GM23338 (cell line): ENCODE data around the gene IL36B. TPM values are rescaled to one million over a fixed set of nuclear protein-coding genes. Genes with fewer than 3 reads are reported as not detected.

Experiments
- ATAC-seq: fragments of 200-7000 bp; cut with Tn5 transposase; 3 replicates; pipeline ENCODE4 v1.9.1; 2020
- DNase-seq: peaks from one replicate; pipeline ENCODE4 v3.0.0-alpha.2; 2015; ENCODE audit warnings: low spot score
- H2AFZ ChIP-seq: fragments of 200-600 bp; sonication (generic); 2 replicates; pipeline ENCODE4 v1.8.0; 2016; ENCODE audit warnings: antibody characterized with exemption, mild to moderate bottlenecking, moderate library complexity
- H3F3A ChIP-seq: fragments of 200-600 bp; sonication (generic); replicated peaks from 2 replicates; pipeline ENCODE4 v1.8.0; 2017; ENCODE audit warnings: antibody characterized with exemption, mixed run types, low read depth
- H3K27ac ChIP-seq: fragments of 200-600 bp; sonication (generic); 2 replicates; pipeline ENCODE4 v1.6.1; 2016; ENCODE audit warnings: low read depth
- H3K27me3 ChIP-seq: fragments of 200-600 bp; sonication (generic); 2 replicates; pipeline ENCODE4 v1.8.0; 2016; ENCODE audit warnings: mild to moderate bottlenecking, mixed run types, moderate library complexity; ENCODE audit not compliant: insufficient read depth
- H3K36me3 ChIP-seq: fragments of 200-600 bp; sonication (generic); 2 replicates; pipeline ENCODE4 v1.8.0; 2016; ENCODE audit warnings: mild to moderate bottlenecking; ENCODE audit not compliant: insufficient read depth
- H3K4me1 ChIP-seq: fragments of 200-600 bp; sonication (generic); 2 replicates; pipeline ENCODE4 v1.8.0; 2016; ENCODE audit warnings: mild to moderate bottlenecking, moderate library complexity; ENCODE audit not compliant: insufficient read depth
- H3K4me2 ChIP-seq: fragments of 200-600 bp; sonication (generic); 2 replicates; pipeline ENCODE4 v1.7.1; 2017; ENCODE audit warnings: mixed run types
- H3K4me3 ChIP-seq: fragments of 200-600 bp; sonication (generic); 2 replicates; pipeline ENCODE4 v1.6.1; 2016; ENCODE audit warnings: mixed run types
- H3K79me2 ChIP-seq: fragments of 200-600 bp; sonication (generic); replicated peaks from 2 replicates; pipeline ENCODE4 v1.8.0; 2017; ENCODE audit warnings: mild to moderate bottlenecking; ENCODE audit not compliant: insufficient read depth
- H3K9me2 ChIP-seq: fragments of 200-600 bp; sonication (generic); 2 replicates; pipeline ENCODE4 v1.8.0; 2017; ENCODE audit not compliant: insufficient read depth
- H4K20me1 ChIP-seq: fragments of 200-600 bp; sonication (generic); replicated peaks from 2 replicates; pipeline ENCODE4 v1.8.0; 2017; ENCODE audit warnings: mild to moderate bottlenecking; ENCODE audit not compliant: insufficient read depth
- H3K27ac Mint-ChIP-seq: 2 replicates; pipeline ENCODE4 v1.8.0; 2020; ENCODE audit warnings: inconsistent platforms, mild to moderate bottlenecking, moderate library complexity, mixed read lengths
- H3K27me3 Mint-ChIP-seq: 3 replicates; pipeline ENCODE4 v1.8.0; 2022; ENCODE audit warnings: low read depth, mild to moderate bottlenecking, moderate library complexity, mixed read lengths, inconsistent platforms; ENCODE audit not compliant: insufficient read depth, poor library complexity
- H3K36me3 Mint-ChIP-seq: 3 replicates; pipeline ENCODE4 v1.8.0; 2021; ENCODE audit warnings: low read depth, mild to moderate bottlenecking, inconsistent platforms, moderate library complexity, mixed read lengths
- H3K4me1 Mint-ChIP-seq: 3 replicates; pipeline ENCODE4 v1.8.0; 2020; ENCODE audit warnings: mild to moderate bottlenecking, inconsistent platforms, mixed read lengths
- H3K4me3 Mint-ChIP-seq: 3 replicates; pipeline ENCODE4 v1.8.0; 2021; ENCODE audit warnings: moderate library complexity, mild to moderate bottlenecking, inconsistent platforms, mixed read lengths
- H3K9me3 Mint-ChIP-seq: 3 replicates; pipeline ENCODE4 v1.8.0; 2020; ENCODE audit warnings: moderate library complexity, mild to moderate bottlenecking, inconsistent platforms, mixed read lengths
- CREB1 ChIP-seq: fragments of 250-450 bp; sonication (Bioruptor Pico); IDR thresholded peaks from 2 replicates; pipeline ENCODE4 v1.5.0; 2020; ENCODE audit warnings: low read depth, mild to moderate bottlenecking, moderate library complexity
- CTCF ChIP-seq, 2 experiments: fragments of 200-600 bp in 1 of 2; sonication (generic) in 1 of 2; conservative IDR thresholded peaks; 2 replicates each; pipeline versions ENCODE4 v1.5.1 to v1.6.1; 2016 to 2017; ENCODE audit warnings: antibody characterized with exemption in 2 of 2, low read depth in 2 of 2, mild to moderate bottlenecking in 2 of 2, moderate library complexity in 1 of 2
- EZH2 ChIP-seq: fragments of 200-600 bp; sonication (generic); IDR thresholded peaks from one replicate; pipeline ENCODE4 v1.8.0; 2017; ENCODE audit warnings: antibody characterized with exemption, mild to moderate bottlenecking, low read depth; ENCODE audit not compliant: unreplicated experiment
- JUNB ChIP-seq: IDR thresholded peaks from one replicate; pipeline ENCODE4 v1.6.1; 2016; ENCODE audit warnings: antibody characterized with exemption; ENCODE audit not compliant: unreplicated experiment
- NANOG ChIP-seq: IDR thresholded peaks from 2 replicates; pipeline ENCODE4 v1.6.1; 2016; ENCODE audit warnings: antibody characterized with exemption, borderline replicate concordance
- POLR2AphosphoS5 ChIP-seq: IDR thresholded peaks from 2 replicates; pipeline ENCODE4 v1.6.1; 2016; ENCODE audit warnings: antibody characterized with exemption, low read depth
- STAT1 ChIP-seq: IDR thresholded peaks from one replicate; pipeline ENCODE4 v1.6.1; 2016; ENCODE audit warnings: antibody characterized with exemption; ENCODE audit not compliant: unreplicated experiment
- ZNF114 ChIP-seq: fragments of 250-450 bp; sonication (Bioruptor Pico); IDR thresholded peaks from 2 replicates; pipeline ENCODE4 v1.5.0; 2020; ENCODE audit warnings: mild to moderate bottlenecking, moderate library complexity
- ZNF331 ChIP-seq: fragments of 250-450 bp; sonication (Bioruptor Pico); IDR thresholded peaks from 2 replicates; pipeline ENCODE4 v1.5.0; 2020; ENCODE audit warnings: low read depth, mild to moderate bottlenecking, moderate library complexity
- polyA plus RNA-seq: library from polyadenylated mRNA; unstranded; fragments of >200 nt; fragmentation: Nextera tagmentation; extraction: Ambion mirVana; gene quantifications from 2 replicates; pipeline ENCODE4 v1.2.1, GENCODE V29; 2016
- total RNA-seq: library from RNA; depleted of rRNA; stranded (reverse); fragments of >200 nt; shearing (Covaris generic); gene quantifications from 2 replicates; pipeline ENCODE4 v1.2.3, GENCODE V29; 2014
- TF ChIP-seq, protein P1 (sequence below): IDR thresholded peaks from one replicate; pipeline ENCODE4 v1.6.1; 2018; ENCODE audit warnings: antibody characterized with exemption; ENCODE audit not compliant: unreplicated experiment

IL36B gene
- total and polyA plus RNA-seq, 2 experiments from 2014 or later, result not detected

- TF ChIP-seq, protein P1, sequence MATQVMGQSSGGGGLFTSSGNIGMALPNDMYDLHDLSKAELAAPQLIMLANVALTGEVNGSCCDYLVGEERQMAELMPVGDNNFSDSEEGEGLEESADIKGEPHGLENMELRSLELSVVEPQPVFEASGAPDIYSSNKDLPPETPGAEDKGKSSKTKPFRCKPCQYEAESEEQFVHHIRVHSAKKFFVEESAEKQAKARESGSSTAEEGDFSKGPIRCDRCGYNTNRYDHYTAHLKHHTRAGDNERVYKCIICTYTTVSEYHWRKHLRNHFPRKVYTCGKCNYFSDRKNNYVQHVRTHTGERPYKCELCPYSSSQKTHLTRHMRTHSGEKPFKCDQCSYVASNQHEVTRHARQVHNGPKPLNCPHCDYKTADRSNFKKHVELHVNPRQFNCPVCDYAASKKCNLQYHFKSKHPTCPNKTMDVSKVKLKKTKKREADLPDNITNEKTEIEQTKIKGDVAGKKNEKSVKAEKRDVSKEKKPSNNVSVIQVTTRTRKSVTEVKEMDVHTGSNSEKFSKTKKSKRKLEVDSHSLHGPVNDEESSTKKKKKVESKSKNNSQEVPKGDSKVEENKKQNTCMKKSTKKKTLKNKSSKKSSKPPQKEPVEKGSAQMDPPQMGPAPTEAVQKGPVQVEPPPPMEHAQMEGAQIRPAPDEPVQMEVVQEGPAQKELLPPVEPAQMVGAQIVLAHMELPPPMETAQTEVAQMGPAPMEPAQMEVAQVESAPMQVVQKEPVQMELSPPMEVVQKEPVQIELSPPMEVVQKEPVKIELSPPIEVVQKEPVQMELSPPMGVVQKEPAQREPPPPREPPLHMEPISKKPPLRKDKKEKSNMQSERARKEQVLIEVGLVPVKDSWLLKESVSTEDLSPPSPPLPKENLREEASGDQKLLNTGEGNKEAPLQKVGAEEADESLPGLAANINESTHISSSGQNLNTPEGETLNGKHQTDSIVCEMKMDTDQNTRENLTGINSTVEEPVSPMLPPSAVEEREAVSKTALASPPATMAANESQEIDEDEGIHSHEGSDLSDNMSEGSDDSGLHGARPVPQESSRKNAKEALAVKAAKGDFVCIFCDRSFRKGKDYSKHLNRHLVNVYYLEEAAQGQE, result no peak
- no peak for TF ChIP-seq EZH2
- TF ChIP-seq POLR2AphosphoS5, result no peak
- no peak for TF ChIP-seq CTCF (conservative IDR thresholded peaks at IDR 0.05; ENCODE audit: low read depth in 2 of 2)
- TF ChIP-seq NANOG, result no peak
- TF ChIP-seq ZNF114, result no peak
Observed at GRCh38 chr2:113058411-113058994, 5.8 kb upstream of the IL36B start (continued).

GRCh38 chr2:113057117-113057516, 4.5 kb upstream of the IL36B start:
- Histone ChIP-seq H3K4me2 (no peak overlapping the region), H2AFZ (no peak overlapping the region), H3F3A (no peaks in the 10 kb centered on the region), H3K27me3 (no peaks in the 10 kb centered on the region), H3K36me3 (no peaks in the 10 kb centered on the region), H3K4me3 (no peak overlapping the region), H3K4me1 (no peaks in the 10 kb centered on the region), H3K79me2 (no peaks in the 10 kb centered on the region), H3K9me2 (no peaks in the 10 kb centered on the region), H3K27ac (no peak overlapping the region), H4K20me1 (no peaks in the 10 kb centered on the region)
- DNase-seq, result no peak
- H3K27ac Mint-ChIP-seq, result no peak overlapping the region
- peaks cover 5% of the 10 kb centered on the region for H3K27me3 Mint-ChIP-seq
- no peak for ATAC-seq
- peaks cover 6% of the 10 kb centered on the region; the same call in 1 of the 3 replicates for H3K4me1 Mint-ChIP-seq
- peaks cover 12% of the 10 kb centered on the region for H3K36me3 Mint-ChIP-seq
- peaks cover 49% of the 10 kb centered on the region for H3K9me3 Mint-ChIP-seq
- no peak overlapping the region for H3K4me3 Mint-ChIP-seq
- TF ChIP-seq POLR2AphosphoS5, result no peak
- no peak for TF ChIP-seq JUNB
- TF ChIP-seq CTCF (conservative IDR thresholded peaks at IDR 0.05; ENCODE audit: low read depth in 2 of 2), result no peak
- TF ChIP-seq ZNF331 (CRISPR knock-in tag), result no peak
- TF ChIP-seq, protein P1, result no peak
- no peak for TF ChIP-seq STAT1
- TF ChIP-seq CREB1 (CRISPR knock-in tag), result no peak
- TF ChIP-seq ZNF114, result no peak
